ENCODE results near the gene ADAM12.

The ADAM12 gene

DNA sequence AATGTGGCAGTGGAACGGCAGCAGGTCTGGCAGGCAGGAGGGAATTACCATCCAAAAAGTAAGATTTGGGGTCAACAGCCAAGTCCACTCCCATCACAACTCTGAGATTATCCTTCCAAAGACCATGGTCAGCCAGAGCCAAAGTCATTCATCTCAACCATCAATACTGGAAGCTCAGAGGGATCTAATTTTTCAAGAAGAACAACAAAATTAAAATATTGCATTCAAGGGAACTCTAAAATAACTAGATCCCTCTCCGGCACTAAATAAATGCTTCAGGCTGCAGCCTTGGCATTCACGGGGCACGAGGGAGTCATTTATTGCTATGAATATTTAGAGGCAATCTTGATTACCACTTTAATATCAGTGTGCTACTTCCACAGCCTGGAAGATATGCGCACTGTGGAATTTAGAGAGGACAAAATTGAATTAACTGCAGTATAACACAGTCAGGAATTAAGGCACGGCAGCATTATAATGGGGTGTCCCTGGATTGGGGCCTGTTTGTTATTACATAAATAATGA, 102.0 kb downstream of the ADAM12 start:
- TF ChIP-seq, protein P1, sequence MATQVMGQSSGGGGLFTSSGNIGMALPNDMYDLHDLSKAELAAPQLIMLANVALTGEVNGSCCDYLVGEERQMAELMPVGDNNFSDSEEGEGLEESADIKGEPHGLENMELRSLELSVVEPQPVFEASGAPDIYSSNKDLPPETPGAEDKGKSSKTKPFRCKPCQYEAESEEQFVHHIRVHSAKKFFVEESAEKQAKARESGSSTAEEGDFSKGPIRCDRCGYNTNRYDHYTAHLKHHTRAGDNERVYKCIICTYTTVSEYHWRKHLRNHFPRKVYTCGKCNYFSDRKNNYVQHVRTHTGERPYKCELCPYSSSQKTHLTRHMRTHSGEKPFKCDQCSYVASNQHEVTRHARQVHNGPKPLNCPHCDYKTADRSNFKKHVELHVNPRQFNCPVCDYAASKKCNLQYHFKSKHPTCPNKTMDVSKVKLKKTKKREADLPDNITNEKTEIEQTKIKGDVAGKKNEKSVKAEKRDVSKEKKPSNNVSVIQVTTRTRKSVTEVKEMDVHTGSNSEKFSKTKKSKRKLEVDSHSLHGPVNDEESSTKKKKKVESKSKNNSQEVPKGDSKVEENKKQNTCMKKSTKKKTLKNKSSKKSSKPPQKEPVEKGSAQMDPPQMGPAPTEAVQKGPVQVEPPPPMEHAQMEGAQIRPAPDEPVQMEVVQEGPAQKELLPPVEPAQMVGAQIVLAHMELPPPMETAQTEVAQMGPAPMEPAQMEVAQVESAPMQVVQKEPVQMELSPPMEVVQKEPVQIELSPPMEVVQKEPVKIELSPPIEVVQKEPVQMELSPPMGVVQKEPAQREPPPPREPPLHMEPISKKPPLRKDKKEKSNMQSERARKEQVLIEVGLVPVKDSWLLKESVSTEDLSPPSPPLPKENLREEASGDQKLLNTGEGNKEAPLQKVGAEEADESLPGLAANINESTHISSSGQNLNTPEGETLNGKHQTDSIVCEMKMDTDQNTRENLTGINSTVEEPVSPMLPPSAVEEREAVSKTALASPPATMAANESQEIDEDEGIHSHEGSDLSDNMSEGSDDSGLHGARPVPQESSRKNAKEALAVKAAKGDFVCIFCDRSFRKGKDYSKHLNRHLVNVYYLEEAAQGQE (IDR thresholded peaks at IDR 0.05; ENCODE audit: low read depth), result no peak
- no peak for TF ChIP-seq CEBPB (IDR thresholded peaks at IDR 0.05)
- TF ChIP-seq, protein P2, sequence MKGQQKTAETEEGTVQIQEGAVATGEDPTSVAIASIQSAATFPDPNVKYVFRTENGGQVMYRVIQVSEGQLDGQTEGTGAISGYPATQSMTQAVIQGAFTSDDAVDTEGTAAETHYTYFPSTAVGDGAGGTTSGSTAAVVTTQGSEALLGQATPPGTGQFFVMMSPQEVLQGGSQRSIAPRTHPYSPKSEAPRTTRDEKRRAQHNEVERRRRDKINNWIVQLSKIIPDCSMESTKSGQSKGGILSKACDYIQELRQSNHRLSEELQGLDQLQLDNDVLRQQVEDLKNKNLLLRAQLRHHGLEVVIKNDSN (IDR thresholded peaks at IDR 0.05), result no peak
- no peak for TF ChIP-seq FOXM1 (IDR thresholded peaks at IDR 0.05; ENCODE audit: borderline replicate concordance, low read depth)
- no peak for TF ChIP-seq CREB1 (IDR thresholded peaks at IDR 0.05; ENCODE audit: low read depth)
- no peak for TF ChIP-seq EGR1 (IDR thresholded peaks at IDR 0.05)
- TF ChIP-seq TCF12 (IDR thresholded peaks at IDR 0.05; ENCODE audit: low read depth), result no peak
- no peak for TF ChIP-seq ZBTB7A (IDR thresholded peaks at IDR 0.05; ENCODE audit: low read depth)
- no peak for TF ChIP-seq RAD21 (IDR thresholded peaks at IDR 0.05; ENCODE audit: low read depth)
- TF ChIP-seq, protein P3, sequence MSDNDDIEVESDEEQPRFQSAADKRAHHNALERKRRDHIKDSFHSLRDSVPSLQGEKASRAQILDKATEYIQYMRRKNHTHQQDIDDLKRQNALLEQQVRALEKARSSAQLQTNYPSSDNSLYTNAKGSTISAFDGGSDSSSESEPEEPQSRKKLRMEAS (IDR thresholded peaks at IDR 0.05), result no peak
- TF ChIP-seq TEAD4 (IDR thresholded peaks at IDR 0.05), result no peak
- no peak for TF ChIP-seq YY1 (IDR thresholded peaks at IDR 0.05; ENCODE audit: low read depth)
- no peak for TF ChIP-seq EP300 (IDR thresholded peaks at IDR 0.05; ENCODE audit: borderline replicate concordance)
- TF ChIP-seq TAF1 (IDR thresholded peaks at IDR 0.05; ENCODE audit: low read depth), result no peak
- TF ChIP-seq NFIC (IDR thresholded peaks at IDR 0.05), result no peak

DNA sequence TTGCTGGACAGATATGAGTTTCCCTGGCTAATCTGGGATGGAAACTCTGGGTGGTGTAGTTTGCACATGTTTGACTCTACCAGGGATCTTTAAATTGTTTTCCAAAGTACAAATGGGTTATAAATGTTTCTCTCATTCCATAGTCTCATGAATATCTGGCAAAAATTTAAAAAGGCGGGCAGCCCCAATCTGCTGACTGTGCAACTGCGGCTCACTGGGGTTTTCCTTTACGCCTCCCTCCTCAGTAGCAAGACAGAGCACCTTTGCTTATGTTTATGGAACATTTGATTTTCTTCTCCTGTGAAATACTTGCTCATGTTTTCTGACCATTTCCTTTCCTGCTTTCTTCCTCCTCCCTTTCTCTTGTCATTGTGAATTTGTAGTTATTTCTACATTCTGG, 105.0 kb downstream of the ADAM12 start:
- no peak for TF ChIP-seq CEBPB (IDR thresholded peaks at IDR 0.05)
- no peak for TF ChIP-seq EP300 (IDR thresholded peaks at IDR 0.05; ENCODE audit: borderline replicate concordance)
- TF ChIP-seq CREB1 (IDR thresholded peaks at IDR 0.05; ENCODE audit: low read depth), result no peak

DNA sequence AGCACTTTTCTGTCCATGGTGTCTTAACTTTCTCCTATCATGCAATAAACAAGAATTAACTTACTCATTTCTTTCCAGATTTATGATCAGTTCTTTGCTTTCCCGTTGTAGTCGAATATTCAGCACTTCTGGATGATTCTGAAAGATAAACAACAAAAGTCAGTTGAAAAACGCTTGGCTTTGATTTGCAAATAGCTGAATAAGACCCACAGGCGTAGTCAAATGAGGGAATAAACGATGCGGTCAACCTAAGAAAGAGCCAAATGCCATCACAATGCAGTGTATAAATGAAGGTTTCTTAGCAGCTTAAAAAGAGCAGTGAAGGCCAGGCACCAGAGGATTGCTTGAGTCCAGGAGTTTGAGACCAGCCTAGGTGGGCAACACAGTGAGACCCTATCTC, 109.4 kb downstream of the ADAM12 start:
- TF ChIP-seq ZBTB7A (IDR thresholded peaks at IDR 0.05; ENCODE audit: low read depth) (no peak), CREB1 (IDR thresholded peaks at IDR 0.05; ENCODE audit: low read depth) (no peak), TCF12 (IDR thresholded peaks at IDR 0.05; ENCODE audit: low read depth) (no peak), CEBPB (IDR thresholded peaks at IDR 0.05) (no peak), RAD21 (IDR thresholded peaks at IDR 0.05; ENCODE audit: low read depth) (no peak), EGR1 (IDR thresholded peaks at IDR 0.05) (no peak), TAF1 (IDR thresholded peaks at IDR 0.05; ENCODE audit: low read depth) (no peak)

DNA sequence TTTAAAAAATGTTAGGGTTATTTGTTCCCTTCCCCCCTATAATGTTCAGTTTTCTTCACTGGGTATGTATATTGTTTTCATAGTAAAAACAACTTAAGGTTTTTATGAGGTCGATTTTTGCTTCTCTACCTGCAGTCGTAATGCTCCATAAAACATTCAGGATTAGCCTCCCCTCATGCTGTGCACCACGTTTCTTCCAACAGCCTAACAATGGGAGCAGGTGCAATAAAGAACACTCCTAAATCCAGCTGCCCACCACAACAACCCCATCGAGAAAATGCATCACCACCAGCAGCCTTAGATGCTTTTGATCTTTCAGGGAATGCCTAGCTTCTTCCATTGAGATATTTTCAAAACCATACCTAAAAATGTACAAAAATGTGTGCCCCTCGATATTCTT, 111.1 kb downstream of the ADAM12 start:
- TF ChIP-seq, protein P1 (IDR thresholded peaks at IDR 0.05; ENCODE audit: low read depth), result no peak
- TF ChIP-seq TAF1 (IDR thresholded peaks at IDR 0.05; ENCODE audit: low read depth), result no peak
- TF ChIP-seq EGR1 (IDR thresholded peaks at IDR 0.05), result no peak
- no peak for TF ChIP-seq ZBTB7A (IDR thresholded peaks at IDR 0.05; ENCODE audit: low read depth)
- no peak for TF ChIP-seq FOXM1 (IDR thresholded peaks at IDR 0.05; ENCODE audit: borderline replicate concordance, low read depth)
- TF ChIP-seq YY1 (IDR thresholded peaks at IDR 0.05; ENCODE audit: low read depth), result no peak
- no peak for TF ChIP-seq RAD21 (IDR thresholded peaks at IDR 0.05; ENCODE audit: low read depth)
- TF ChIP-seq TEAD4 (IDR thresholded peaks at IDR 0.05), result no peak
- TF ChIP-seq, protein P3 (IDR thresholded peaks at IDR 0.05), result no peak
- no peak for TF ChIP-seq EP300 (IDR thresholded peaks at IDR 0.05; ENCODE audit: borderline replicate concordance)
- TF ChIP-seq CREB1 (IDR thresholded peaks at IDR 0.05; ENCODE audit: low read depth), result no peak
- TF ChIP-seq NFIC (IDR thresholded peaks at IDR 0.05), result no peak
- TF ChIP-seq, protein P2 (IDR thresholded peaks at IDR 0.05), result no peak

DNA sequence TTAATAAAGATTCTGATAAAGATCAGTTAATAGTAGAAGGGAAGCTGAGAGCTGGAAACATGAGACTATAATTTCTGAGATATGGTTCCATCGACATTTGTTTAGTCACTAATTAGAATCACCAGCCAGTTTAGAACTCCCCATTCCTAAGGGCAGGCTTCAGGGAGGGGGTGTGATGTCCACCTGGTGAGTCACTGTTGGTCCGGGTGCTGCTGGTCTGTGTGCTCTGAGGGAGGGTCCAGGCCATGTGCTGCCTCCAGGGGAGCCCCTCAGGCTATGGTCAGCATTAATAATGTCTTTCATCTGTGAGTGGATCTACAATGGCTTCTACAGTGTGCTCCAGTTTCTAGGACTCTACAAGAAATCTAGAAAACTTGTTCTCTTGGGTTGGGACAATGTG, 115.8 kb downstream of the ADAM12 start:
- TF ChIP-seq EGR1 (IDR thresholded peaks at IDR 0.05), result no peak
- no peak for TF ChIP-seq YY1 (IDR thresholded peaks at IDR 0.05; ENCODE audit: low read depth)
- no peak for TF ChIP-seq EP300 (IDR thresholded peaks at IDR 0.05; ENCODE audit: borderline replicate concordance)
- no peak for TF ChIP-seq NFIC (IDR thresholded peaks at IDR 0.05)
- no peak for TF ChIP-seq FOXM1 (IDR thresholded peaks at IDR 0.05; ENCODE audit: borderline replicate concordance, low read depth)
- TF ChIP-seq CEBPB (IDR thresholded peaks at IDR 0.05), result no peak
- TF ChIP-seq ZBTB7A (IDR thresholded peaks at IDR 0.05; ENCODE audit: low read depth), result no peak
- TF ChIP-seq, protein P1 (IDR thresholded peaks at IDR 0.05; ENCODE audit: low read depth), result no peak
- TF ChIP-seq TCF12 (IDR thresholded peaks at IDR 0.05; ENCODE audit: low read depth), result no peak
- no peak for TF ChIP-seq TEAD4 (IDR thresholded peaks at IDR 0.05)
- TF ChIP-seq, protein P2 (IDR thresholded peaks at IDR 0.05), result no peak
- no peak for TF ChIP-seq CREB1 (IDR thresholded peaks at IDR 0.05; ENCODE audit: low read depth)
- TF ChIP-seq, protein P3 (IDR thresholded peaks at IDR 0.05), result no peak
- no peak for TF ChIP-seq RAD21 (IDR thresholded peaks at IDR 0.05; ENCODE audit: low read depth)
- TF ChIP-seq TAF1 (IDR thresholded peaks at IDR 0.05; ENCODE audit: low read depth), result no peak
